ENCODE results near the gene CHID1. TPM values are rescaled to one million over a fixed set of nuclear protein-coding genes. Genes with fewer than 3 reads are reported as not detected.

CHID1 gene
- total RNA-seq, 2 donors from 2014 or later: 39.4 to 81.4 TPM

GRCh38 chr11:867856-868358 lies 42.7 kb downstream of the CHID1 start:
- WGBS, 2 donors: 79 to 82% methylated on average over 8 of the region's 8 CpGs
- Histone ChIP-seq H3K27me3 (no peaks in the 10 kb centered on the region), H3K4me3 (no peak overlapping the region), H3K4me1 (peaks cover 12% of the 10 kb centered on the region), H3K9me3 (no peaks in the 10 kb centered on the region), H3K27ac (no peak overlapping the region), H3K36me3 (replicated peaks in 1 of 2; ENCODE audit: insufficient read depth in 1 of 2, low read depth in 2 of 2) (no peaks in the 10 kb centered on the region)
- intact Hi-C loops (cut with DNase I): loop anchor here (10.0 kb wide), 1 partner anchor 587 kb away; no protein-coding TSS in a partner anchor
- no peak for ATAC-seq
- no peak for DNase-seq
- no peak for TF ChIP-seq POLR2A (IDR thresholded peaks at IDR 0.05)
- TF ChIP-seq CTCF (IDR thresholded peaks at IDR 0.05): no peak

GRCh38 chr11:866481-866880 lies 44.1 kb downstream of the CHID1 start:
- Histone ChIP-seq H3K4me1 (peaks cover 12% of the 10 kb centered on the region), H3K36me3 (replicated peaks in 1 of 2; ENCODE audit: insufficient read depth in 1 of 2, low read depth in 2 of 2) (no peaks in the 10 kb centered on the region), H3K4me3 (no peak overlapping the region), H3K27me3 (no peaks in the 10 kb centered on the region), H3K27ac (no peak overlapping the region), H3K9me3 (no peaks in the 10 kb centered on the region)
- DNase-seq (no peak), ATAC-seq (no peak)
- 83 to 86% methylated on average over 9 to 14 of the region's 14 CpGs for WGBS, 2 donors
- TF ChIP-seq POLR2A (IDR thresholded peaks at IDR 0.05) (no peak), CTCF (IDR thresholded peaks at IDR 0.05) (no peak)
- intact Hi-C loops (cut with DNase I): loop anchor here (10.0 kb wide), 1 partner anchor 588 kb away; no protein-coding TSS in a partner anchor

GRCh38 chr11:865462-866430 lies 44.9 kb downstream of the CHID1 start:
- no peak for TF ChIP-seq CTCF (IDR thresholded peaks at IDR 0.05)
- TF ChIP-seq POLR2A (IDR thresholded peaks at IDR 0.05): no peak
- H3K27ac ChIP-seq: no peak overlapping the region
- no peak for ATAC-seq
- H3K4me1 ChIP-seq: peaks cover 12% of the 10 kb centered on the region
- H3K9me3 ChIP-seq: no peaks in the 10 kb centered on the region
- H3K36me3 ChIP-seq (replicated peaks in 1 of 2; ENCODE audit: insufficient read depth in 1 of 2, low read depth in 2 of 2): no peaks in the 10 kb centered on the region
- no peaks in the 10 kb centered on the region for H3K27me3 ChIP-seq
- H3K4me3 ChIP-seq: no peak overlapping the region
- no peak for DNase-seq
- intact Hi-C loops (cut with DNase I): loop anchor here (10.0 kb wide), 1 partner anchor 589 kb away; no protein-coding TSS in a partner anchor
- WGBS, 2 donors: 87 to 91% methylated on average over 19 to 38 of the region's 41 CpGs

GRCh38 chr11:864898-865297 lies 45.7 kb downstream of the CHID1 start:
- TF ChIP-seq CTCF (IDR thresholded peaks at IDR 0.05) (no peak), POLR2A (IDR thresholded peaks at IDR 0.05) (no peak)
- ATAC-seq: no peak
- Histone ChIP-seq H3K27ac (no peak overlapping the region), H3K36me3 (replicated peaks in 1 of 2; ENCODE audit: insufficient read depth in 1 of 2, low read depth in 2 of 2) (no peaks in the 10 kb centered on the region), H3K9me3 (no peaks in the 10 kb centered on the region), H3K4me3 (no peak overlapping the region), H3K27me3 (no peaks in the 10 kb centered on the region), H3K4me1 (peaks cover 18% of the 10 kb centered on the region)
- intact Hi-C loops (cut with DNase I): loop anchor here (10.0 kb wide), 1 partner anchor 590 kb away; no protein-coding TSS in a partner anchor
- DNase-seq: no peak
- WGBS, 2 donors: 88 to 89% methylated on average over 9 to 11 of the region's 11 CpGs

Data from body of pancreas (tissue), 4 donors.